Smooth muscle cell of the brain vasculature (primary cell): ENCODE measurements around the gene BRMS1.
"Not testable (repeated sequence)": the region's sequence is repeated elsewhere in the genome, so short reads cannot be mapped to it uniquely, and the experiment has no call there.

Source experiments
- DNase-seq: peaks from one replicate; pipeline ENCODE4 v3.0.0-alpha.2; 2012; ENCODE audit warnings: low read depth, low spot score

BRMS1 gene

DNA sequence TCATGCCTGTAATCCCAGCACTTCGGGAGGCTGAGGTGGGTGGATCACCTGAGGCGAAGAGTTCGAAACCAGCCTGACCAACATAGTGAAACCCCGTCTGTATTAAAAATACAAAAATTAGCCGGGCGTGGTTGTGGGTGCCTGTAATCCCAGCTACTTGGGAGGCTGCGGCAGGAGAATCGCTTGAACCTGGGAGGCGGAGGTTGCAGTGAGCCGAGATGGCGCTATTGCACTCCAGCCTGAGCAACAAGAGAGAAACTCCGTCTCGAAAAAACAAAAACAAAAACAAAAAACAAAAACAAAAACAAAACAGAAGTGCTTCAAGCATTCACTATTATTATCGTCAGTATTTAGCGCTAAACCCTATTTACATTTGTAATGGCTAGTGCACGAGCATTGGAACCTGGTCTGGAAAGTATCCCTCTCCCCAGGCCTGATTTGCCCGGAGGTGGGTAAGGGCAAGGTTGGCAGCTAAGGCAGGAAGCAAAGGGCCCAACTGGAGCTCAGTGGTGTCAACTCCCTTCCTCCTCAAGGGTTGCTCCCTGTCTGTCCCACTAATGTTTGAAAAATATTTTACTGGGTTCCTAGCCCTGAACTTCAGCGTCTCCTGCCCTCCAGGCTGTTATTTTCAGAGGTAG, 34.0 kb downstream of the BRMS1 start:
- DNase-seq: not testable (repeated sequence)

DNA sequence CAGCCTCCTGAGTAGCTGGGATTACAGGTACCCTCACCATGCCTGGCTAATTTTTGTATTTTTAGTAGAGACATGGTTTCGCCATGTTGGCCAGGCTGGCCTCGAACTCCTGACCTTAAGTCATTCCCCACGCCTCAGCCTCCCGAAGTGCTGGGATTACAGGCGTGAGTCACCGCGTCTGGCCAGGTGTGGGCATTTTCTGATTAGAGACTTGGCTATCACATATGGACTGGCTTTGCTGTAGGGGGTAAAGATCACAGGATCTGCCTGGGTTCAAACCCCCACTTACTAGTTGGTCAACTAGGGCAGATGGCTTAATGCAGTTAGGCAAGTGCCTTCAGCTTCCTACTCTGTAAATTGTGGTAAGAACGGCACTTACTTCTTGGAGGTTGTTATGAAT, 34.6 kb downstream of the BRMS1 start:
- DNase-seq: no peak

DNA sequence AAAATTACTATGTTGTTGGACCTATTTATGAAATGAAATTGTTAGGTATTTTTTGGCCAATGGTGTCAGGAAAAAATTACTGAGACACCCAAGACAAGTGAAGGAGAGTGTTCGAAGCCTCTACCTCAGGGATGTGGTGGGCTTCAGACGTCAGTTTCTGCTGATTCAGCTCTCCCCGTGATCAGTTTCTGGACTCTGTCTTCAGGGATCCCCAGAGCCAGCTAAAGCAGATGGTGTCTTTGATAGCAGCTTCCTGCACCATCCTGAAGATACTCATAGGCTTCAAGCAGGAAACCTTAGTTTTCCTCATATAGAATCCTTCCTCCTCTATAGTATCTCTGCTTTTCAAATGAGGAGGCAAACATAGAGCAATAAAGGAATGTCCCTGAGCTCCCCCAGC, 35.4 kb downstream of the BRMS1 start:
- DNase-seq: no peak

- DNase-seq: no peak
Observed at GRCh38 chr11:66302656-66303055, 42.2 kb downstream of the BRMS1 start.

DNA sequence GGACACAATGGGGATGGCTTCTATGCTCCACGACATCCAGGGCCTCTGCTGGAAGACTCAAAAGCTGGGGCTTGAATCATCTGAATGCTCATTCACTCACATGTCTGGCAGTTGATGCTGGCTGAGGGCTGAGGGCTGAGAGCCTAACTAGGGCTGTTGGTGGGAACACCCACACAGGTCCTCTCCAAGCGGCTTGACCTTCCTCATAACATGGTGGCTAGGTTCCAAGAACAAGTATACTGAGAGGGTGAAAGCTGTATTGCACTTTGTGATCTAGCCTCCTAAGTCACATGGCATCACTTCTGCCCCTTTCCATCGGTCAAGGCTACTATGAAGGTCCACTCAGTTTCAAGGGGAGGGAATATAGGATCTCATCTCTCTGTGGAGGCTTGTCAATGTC, 45.7 kb downstream of the BRMS1 start:
- no peak for DNase-seq

DNA sequence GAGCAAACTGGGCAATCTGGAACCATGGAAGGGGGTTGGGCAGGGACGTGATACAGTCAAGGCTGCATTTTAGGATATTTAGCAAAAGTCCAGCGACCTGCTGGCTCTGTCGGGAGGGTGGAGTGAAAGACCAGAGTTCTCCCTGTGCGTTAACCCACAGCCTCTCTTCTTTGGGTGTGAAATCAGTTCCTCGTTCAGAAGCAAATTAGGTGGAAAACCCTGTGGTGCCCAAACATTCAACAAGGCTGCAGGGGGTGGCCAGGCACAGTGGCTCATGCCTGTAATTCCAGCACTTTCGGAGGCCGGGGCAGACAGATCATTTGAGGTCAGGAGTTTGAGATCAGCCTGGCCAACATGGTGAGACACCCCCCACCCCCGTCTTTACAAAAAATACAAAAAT, 47.3 kb downstream of the BRMS1 start:
- DNase-seq: no peak

DNA sequence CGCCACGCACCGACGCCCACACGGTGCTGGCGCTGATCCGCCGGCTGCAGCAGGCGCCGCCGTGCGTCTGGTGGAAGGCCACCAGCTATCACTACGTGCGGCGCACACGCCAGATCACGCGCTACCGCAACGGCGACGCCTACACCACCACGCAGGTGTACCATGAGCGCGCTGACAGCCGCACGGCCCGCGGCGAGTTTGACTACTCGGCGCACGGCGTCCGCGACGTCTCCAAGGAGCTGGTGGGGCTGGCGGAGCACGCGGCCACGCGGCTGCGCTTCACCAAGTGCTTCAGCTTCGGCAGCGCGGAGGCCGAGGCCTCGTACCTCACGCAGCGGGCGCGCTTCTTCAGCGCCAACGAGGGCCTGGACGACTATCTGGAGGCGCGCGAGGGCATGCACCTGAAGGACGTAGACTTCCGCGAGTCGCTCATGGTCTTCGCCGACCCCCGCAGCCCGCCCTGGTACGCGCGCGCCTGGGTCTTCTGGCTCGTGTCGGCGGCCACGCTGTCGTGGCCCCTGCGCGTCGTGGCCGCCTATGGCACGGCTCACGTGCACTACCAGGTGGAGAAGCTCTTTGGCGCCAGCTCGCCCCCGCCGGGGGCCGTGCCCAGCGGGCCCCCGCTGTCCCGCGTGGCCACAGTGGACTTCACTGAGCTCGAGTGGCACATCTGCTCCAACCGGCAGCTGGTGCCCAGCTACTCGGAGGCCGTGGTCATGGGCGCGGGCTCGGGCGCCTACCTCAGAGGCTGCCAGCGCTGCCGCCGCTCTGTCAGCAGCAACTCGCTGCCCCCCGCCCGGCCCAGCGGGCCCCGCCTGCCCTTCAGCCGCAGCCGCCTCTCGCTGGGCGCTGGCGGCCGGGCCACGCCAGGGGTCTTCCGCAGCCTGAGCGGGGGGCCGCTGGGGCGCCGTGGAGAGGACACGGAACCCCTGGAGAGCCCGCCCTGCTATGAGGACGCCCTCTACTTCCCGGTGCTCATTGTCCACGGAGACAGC, 50.0 kb downstream of the BRMS1 start:
- no peak for DNase-seq

DNA sequence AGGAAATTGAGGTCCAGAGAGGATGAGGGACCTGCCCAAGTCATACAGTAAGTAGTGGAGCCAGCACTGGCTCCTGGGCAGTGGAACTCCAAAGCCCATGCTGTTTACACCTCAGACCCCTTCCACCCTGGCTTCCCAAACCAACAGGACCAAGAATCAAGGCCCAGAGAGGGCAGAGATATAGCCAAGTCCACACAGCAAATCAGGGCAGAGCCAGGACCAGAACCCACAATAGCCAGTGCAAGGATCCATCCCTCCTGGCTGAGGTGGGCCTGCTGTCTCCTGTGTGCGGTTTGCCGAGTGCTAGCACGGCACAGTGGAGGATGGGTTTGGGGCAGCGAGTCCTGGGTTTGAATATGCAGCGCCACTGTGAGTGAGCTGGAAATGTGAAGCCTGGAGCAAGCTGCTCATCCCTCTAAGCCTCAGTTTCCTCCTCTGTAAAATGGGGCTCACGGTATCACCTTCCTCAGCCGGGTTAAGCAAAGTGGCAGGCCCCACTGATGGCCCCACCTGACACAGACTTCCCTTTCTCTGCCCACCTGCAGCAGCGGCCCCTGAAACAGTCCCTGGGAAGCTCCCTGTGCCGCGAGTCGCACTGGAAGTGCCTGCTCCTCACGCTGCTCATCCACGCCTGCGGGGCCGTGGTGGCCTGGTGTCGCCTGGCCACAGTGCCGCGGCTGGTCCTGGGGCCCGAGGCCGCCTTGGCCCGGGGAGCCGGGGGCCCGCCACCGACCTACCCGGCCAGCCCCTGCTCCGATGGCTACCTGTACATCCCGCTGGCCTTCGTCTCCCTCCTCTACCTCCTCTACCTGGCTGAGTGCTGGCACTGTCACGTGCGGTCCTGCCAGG, 50.9 kb downstream of the BRMS1 start:
- DNase-seq: no peak

- DNase-seq: no peak
Observed at GRCh38 chr11:66293352-66293751, 51.6 kb downstream of the BRMS1 start.

GRCh38 chr11:66292543-66293332, 52.2 kb downstream of the BRMS1 start:
- DNase-seq: no peak

GRCh38 chr11:66291706-66292542, 53.0 kb downstream of the BRMS1 start, which contains the start of gene TMEM151A:
TMEM151A (plus strand) TSS chr11:66291894; CDS start chr11:66292014, 120 bp downstream.
- DNase-seq: no peak

- no peak for DNase-seq
Observed at GRCh38 chr11:66291303-66291705, 53.6 kb downstream of the BRMS1 start.

DNA sequence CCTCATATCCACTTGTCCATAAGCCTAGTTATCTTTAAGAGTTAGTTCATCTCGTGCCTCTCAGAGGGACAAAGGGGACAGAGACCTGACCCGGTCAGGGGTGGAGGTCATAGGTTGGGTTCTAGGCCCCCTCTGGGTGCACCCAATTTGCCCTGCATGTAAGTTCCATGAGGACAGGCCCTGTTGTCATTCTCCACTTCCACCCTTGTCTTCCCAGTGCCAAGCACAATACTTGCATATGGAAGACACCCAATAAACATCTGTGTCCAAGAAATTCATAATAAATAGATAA, 54.6 kb downstream of the BRMS1 start:
- no peak for DNase-seq

- DNase-seq: no peak
Observed at GRCh38 chr11:66289548-66290329, 55.2 kb downstream of the BRMS1 start.

GRCh38 chr11:66288671-66289547, 56.0 kb downstream of the BRMS1 start, which contains the start of gene YIF1A:
YIF1A (minus strand) TSS chr11:66289143; CDS start chr11:66288985, 158 bp downstream.
- DNase-seq: peak; percentile 98

DNA sequence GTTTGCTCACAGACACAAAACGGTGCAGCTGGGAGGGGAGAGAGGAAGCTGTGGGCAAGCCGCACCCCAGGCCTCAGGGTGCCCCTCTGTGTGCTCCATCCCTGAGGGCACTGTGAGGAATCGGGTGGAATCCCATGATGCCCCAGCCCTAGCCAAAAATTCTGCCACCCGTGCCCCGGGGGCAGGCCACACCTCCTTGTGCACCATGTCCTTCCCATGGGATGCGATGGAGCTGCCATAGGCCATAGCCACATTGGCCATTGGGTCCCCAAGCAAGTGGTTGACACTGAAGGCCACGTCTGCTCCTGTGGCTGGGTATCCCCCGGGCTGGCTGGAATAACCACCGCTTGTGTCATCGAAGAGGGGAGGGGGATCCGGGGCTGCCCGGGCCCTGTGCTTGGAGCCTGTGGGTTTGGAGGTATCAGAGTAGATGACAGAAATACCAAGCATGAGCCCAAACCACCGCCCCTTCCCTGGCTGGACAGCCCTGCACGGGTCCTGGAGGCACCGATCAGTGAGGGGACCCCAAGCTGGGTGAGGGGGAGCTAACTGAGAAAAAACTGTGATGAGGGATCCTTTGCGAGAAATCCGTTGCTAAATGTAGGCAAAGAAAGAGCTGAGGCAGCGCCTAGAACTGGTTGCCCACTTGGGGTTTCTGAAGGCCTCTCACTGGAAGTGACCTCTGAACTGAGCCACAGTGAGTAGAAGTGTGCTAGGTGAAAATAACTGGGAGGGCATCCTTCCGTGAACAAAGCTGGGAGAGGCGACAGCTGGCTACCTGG, 56.8 kb downstream of the BRMS1 start:
- DNase-seq: no peak
